HUES6 (cell line): ENCODE data around the gene INPP5D.

Experiments
- H3K27ac ChIP-seq: 2 replicates; pipeline ENCODE4 v1.7.0; 2013; ENCODE audit warnings: low read depth, mild to moderate bottlenecking, low read length, inconsistent platforms
- H3K27me3 ChIP-seq: 2 replicates; pipeline ENCODE4 v1.6.1; 2013; ENCODE audit warnings: low read length; ENCODE audit not compliant: control insufficient read depth, insufficient read depth
- H3K36me3 ChIP-seq: 2 replicates; pipeline ENCODE4 v1.6.1; 2013; ENCODE audit warnings: low read length; ENCODE audit not compliant: control insufficient read depth, insufficient read depth
- H3K4me1 ChIP-seq: 2 replicates; pipeline ENCODE4 v1.6.1; 2013; ENCODE audit warnings: low read length; ENCODE audit not compliant: control insufficient read depth, insufficient read depth
- H3K4me3 ChIP-seq: 2 replicates; pipeline ENCODE4 v1.5.1; 2013; ENCODE audit warnings: low read depth, low read length
- H3K9ac ChIP-seq: one replicate; pipeline ENCODE4 v1.6.1; 2013; ENCODE audit warnings: mild to moderate bottlenecking, low read length
- H3K9me3 ChIP-seq: 2 replicates; pipeline ENCODE4 v1.6.1; 2013; ENCODE audit warnings: low read depth, low read length; ENCODE audit not compliant: control insufficient read depth, insufficient read depth

INPP5D gene

DNA sequence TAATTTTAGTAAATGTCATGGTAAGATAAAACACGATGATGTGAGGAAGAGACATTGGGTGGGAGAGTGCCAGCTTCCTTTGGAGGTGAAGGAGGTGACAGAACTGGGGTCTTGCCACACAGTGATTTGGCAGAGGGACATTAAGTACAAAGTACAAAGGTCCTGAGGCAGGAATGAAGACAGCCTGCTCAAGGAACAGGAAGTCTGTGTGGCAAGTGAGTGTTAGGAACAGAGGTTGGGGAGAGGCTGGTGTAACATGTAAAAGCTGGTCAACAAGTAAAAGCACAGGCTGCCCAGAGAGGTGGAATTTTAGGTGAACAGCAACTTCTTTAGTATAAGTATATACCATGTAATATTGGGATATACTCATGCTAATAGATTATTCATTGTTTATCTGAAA, 73.1 kb downstream of the INPP5D start:
- no peaks in the 10 kb centered on the region for H3K27me3 ChIP-seq
- H3K4me3 ChIP-seq = no peak overlapping the region
- peaks cover 7% of the 10 kb centered on the region for H3K4me1 ChIP-seq
- H3K9me3 ChIP-seq = peaks cover 4% of the 10 kb centered on the region
- H3K9ac ChIP-seq = no peak overlapping the region
- no peak overlapping the region for H3K27ac ChIP-seq
- H3K36me3 ChIP-seq = no peaks in the 10 kb centered on the region

DNA sequence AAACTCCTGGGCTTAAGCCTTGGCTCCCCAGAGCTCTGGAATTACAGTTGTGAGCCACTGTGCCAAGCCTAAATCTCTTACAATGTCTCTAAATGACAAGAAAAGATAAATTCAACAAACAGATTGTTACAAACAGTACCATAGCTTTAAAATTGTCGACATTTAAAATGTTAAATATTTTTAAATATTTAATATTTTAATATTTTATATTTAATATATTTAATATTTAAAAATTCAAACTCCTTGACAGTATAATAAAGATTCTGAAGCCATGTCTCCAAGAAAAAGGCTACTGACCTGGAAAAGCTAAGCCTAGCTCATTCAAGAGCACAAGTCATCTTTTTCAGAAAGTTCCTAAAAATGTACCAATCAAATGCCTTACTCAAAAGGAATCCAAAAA, 75.3 kb downstream of the INPP5D start:
- no peak overlapping the region for H3K9ac ChIP-seq
- H3K4me1 ChIP-seq = peaks cover 24% of the 10 kb centered on the region
- no peaks in the 10 kb centered on the region for H3K27me3 ChIP-seq
- no peaks in the 10 kb centered on the region for H3K36me3 ChIP-seq
- no peak overlapping the region for H3K27ac ChIP-seq
- no peak overlapping the region for H3K4me3 ChIP-seq
- H3K9me3 ChIP-seq = peaks cover 4% of the 10 kb centered on the region

DNA sequence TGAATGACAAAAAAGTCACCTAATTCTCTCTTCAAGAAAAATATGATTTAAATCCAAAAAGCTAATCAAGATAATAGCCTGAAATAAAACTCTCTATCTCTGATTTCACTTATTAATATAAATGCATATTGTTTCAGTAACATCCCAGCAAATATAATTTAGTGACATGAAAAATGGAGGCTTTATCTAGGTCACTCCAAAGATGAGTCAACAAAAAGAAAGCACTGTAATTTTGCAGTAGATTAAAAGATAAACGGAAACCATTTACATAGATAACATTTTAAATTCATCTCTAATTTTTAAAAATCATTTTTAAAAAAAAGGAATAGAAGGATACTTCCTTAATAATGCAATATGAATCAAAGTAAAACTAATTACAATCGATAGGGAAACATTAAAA, 76.9 kb downstream of the INPP5D start:
- H3K27ac ChIP-seq = no peak overlapping the region
- H3K36me3 ChIP-seq = no peaks in the 10 kb centered on the region
- peaks cover 4% of the 10 kb centered on the region for H3K9me3 ChIP-seq
- no peak overlapping the region for H3K4me3 ChIP-seq
- H3K4me1 ChIP-seq = peaks cover 33% of the 10 kb centered on the region
- no peak overlapping the region for H3K9ac ChIP-seq
- H3K27me3 ChIP-seq = no peaks in the 10 kb centered on the region

DNA sequence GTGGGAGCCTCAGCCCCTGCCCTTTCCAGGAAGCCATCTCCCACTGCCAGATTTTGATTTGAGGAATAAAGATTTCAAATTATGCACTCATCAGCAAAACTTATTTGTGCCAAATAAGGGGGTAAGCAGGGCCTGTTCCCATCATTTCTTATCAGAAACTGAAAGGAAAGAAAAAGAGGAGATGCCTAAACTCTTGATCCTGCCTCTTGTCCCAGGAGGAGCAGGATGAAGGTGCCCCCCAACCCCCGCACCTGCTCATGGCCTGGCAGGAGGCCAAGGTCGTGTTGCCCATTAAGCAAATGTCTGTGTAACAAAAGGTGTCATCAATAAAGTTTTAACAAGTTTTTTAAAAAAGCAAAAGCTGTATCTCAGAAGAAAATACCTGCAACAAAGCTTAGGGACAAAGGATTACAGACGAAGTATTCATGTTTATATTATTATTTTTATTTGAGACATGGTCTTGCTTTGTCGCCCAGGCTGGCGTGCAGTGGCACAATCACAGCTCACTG, 80.0 kb downstream of the INPP5D start:
- no peaks in the 10 kb centered on the region; the same call in 1 of the 2 replicates for H3K36me3 ChIP-seq
- peak overlapping the region; percentile 70 for H3K9ac ChIP-seq

DNA sequence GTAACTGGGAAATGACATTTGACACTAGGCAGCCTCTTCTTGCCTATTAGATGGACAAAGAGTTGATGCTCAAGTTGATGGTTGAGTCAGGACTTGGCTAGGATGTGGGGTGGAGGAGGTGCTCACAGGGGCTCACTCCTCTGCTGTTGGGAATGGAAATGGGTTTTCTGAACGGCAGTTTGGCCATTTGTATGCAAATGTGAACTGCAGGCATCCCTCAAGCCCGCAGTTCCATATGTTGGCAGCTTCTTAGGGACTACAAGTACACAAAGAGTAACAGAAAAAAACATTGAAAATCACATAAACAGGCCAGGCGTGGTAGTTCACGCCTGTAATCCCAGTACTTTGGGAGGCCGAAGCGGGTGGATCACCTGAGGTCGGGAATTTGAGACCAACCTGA, 80.8 kb downstream of the INPP5D start:
- Histone ChIP-seq H3K9ac (no peak overlapping the region), H3K9me3 (peaks cover 6% of the 10 kb centered on the region), H3K36me3 (no peaks in the 10 kb centered on the region; the same call in 1 of the 2 replicates), H3K4me1 (peaks cover 43% of the 10 kb centered on the region), H3K27ac (peak overlapping the region; percentile 76; the same call in 1 of the 2 replicates), H3K27me3 (no peaks in the 10 kb centered on the region), H3K4me3 (peak overlapping the region; percentile 14; the same call in 1 of the 2 replicates)

More for the DNA sequence above, 80.0 kb downstream of the INPP5D start:
- peak overlapping the region; percentile 14 for H3K4me3 ChIP-seq
- peaks cover 10% of the 10 kb centered on the region for H3K9me3 ChIP-seq
- peak overlapping the region; percentile 76 for H3K27ac ChIP-seq
- H3K27me3 ChIP-seq = no peaks in the 10 kb centered on the region
- peaks cover 43% of the 10 kb centered on the region for H3K4me1 ChIP-seq

DNA sequence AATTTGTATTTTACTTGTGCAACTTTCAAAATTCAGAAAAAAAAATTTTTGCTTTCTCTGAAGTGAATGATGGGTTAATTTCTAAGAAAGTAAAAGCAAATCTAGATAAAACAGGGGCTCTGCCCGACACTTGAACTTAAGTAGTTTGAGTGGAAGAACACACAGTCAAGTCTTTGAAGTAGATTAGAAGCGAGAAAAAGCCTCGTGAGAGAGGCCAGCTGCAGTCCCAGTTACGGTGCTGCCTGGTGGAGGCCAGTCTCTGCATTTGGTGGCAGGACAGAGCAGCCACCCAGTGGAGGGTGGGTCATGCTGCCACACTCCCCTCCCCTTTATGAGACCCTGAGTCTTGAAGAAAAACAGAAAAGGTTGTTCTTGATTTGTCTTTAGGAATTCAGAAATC, 81.8 kb downstream of the INPP5D start:
- H3K4me1 ChIP-seq = peaks cover 43% of the 10 kb centered on the region
- no peak overlapping the region for H3K9ac ChIP-seq
- H3K27ac ChIP-seq = no peak overlapping the region
- no peaks in the 10 kb centered on the region for H3K27me3 ChIP-seq
- H3K4me3 ChIP-seq = no peak overlapping the region
- H3K9me3 ChIP-seq = peaks cover 6% of the 10 kb centered on the region; the same call in 1 of the 2 replicates
- H3K36me3 ChIP-seq = peaks cover 8% of the 10 kb centered on the region; the same call in 1 of the 2 replicates

DNA sequence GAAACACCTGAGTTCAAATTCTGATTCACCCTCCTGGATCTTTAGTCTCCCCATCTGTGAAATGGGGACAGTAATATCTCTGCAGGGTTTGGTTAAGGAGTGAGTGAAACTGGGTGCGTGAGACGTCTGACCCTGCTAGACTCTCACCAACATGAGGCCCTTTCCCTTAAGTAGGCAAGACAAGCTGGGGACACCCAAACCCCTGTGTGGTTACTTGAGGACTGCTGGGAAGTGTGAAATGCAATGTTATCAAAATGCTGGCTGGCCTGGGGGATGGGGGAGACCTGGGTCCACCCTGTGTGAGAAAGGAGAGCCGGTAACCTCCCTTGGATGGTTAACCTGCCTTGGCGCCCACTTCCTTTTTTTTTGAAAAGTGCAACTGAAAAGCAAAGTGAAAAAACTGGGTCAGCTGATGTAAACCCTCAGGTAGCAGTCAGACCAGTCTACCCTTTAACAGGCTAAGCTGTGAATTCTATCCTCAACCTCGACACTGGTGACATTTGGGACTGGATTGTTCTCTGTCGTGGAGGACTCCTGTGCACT, 82.3 kb downstream of the INPP5D start:
- peaks cover 6% of the 10 kb centered on the region; the same call in 1 of the 2 replicates for H3K9me3 ChIP-seq
- H3K4me1 ChIP-seq = peaks cover 43% of the 10 kb centered on the region
- H3K27me3 ChIP-seq = no peaks in the 10 kb centered on the region
- no peak overlapping the region for H3K27ac ChIP-seq
- no peak overlapping the region for H3K9ac ChIP-seq
- no peak overlapping the region for H3K4me3 ChIP-seq
- peaks cover 13% of the 10 kb centered on the region for H3K36me3 ChIP-seq

DNA sequence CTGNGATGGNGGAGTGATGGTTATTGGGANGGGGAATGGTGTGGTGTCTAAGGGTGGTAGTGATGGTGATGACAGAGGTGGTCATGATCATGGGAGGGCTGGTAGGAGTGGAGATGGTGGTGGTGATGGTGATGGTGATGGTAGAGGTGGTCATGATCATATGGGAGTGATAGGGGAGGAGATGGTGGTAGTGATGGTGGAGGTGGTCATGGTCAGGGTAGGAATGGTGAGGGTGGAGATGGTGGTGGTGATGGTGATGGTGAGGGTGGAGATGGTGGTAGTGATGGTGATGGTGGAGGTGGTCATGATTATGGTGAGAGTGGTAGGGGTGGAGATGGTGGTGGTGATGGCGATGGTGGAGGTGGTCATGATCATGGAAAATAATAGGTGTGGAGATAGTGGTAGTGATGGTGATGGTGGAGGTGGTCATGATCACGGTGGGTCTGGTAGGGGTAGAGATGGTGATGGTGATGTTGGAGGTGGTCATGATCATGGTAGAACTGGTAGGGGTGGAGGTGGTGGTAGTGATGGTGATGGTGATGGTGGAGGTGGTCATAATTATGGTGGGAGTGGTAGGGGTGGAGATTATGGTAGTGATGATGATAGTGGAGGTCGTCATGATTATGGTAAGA, 83.7 kb downstream of the INPP5D start:
- Histone ChIP-seq H3K9me3 (peaks cover 6% of the 10 kb centered on the region; the same call in 1 of the 2 replicates), H3K4me3 (no peak overlapping the region), H3K27me3 (no peaks in the 10 kb centered on the region), H3K27ac (no peak overlapping the region), H3K36me3 (peaks cover 17% of the 10 kb centered on the region), H3K4me1 (peaks cover 38% of the 10 kb centered on the region), H3K9ac (no peak overlapping the region)

DNA sequence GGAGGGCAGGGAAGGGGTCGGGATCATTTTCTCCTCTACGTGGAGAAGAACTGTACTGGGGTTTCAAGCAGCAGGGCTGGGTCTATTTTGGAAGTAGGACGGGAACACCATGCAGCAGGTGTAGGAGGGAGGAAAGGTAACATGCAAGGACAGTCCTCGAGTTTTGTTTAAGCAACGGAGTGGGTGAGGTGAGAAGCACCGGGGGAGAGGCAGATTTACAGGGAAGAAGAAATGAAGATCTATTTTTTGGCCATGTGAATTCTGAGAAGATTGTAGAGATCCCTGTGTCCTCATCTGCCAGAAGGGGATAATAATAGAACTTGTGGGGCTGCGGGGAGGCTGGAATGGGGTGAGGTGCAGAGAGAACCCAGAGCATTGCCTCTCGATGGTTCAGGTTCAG, 85.6 kb downstream of the INPP5D start:
- Histone ChIP-seq H3K9me3 (peaks cover 6% of the 10 kb centered on the region; the same call in 1 of the 2 replicates), H3K36me3 (peaks cover 22% of the 10 kb centered on the region), H3K9ac (no peak overlapping the region), H3K4me1 (peaks cover 20% of the 10 kb centered on the region), H3K4me3 (no peak overlapping the region), H3K27me3 (no peaks in the 10 kb centered on the region), H3K27ac (no peak overlapping the region)

DNA sequence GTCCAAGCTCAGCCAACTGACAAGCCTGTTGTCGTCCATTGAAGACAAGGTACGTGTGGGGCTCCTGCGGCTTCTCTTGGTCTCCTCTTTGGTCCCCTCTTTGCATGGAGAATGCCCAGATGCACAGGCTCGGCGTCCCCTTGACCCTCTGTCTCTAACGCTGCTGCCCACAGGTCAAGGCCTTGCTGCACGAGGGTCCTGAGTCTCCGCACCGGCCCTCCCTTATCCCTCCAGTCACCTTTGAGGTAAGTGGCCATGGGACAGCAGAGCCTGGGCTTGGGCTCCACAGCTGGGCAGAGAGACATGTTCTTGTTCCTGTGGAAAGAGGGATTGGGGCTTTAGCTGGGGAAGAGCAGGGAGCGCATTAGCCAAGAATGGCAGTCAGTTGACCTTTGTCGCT, 86.1 kb downstream of the INPP5D start:
- no peak overlapping the region for H3K4me3 ChIP-seq
- H3K9ac ChIP-seq = no peak overlapping the region
- peaks cover 22% of the 10 kb centered on the region for H3K36me3 ChIP-seq
- H3K9me3 ChIP-seq = peaks cover 6% of the 10 kb centered on the region; the same call in 1 of the 2 replicates
- no peaks in the 10 kb centered on the region for H3K27me3 ChIP-seq
- no peak overlapping the region for H3K27ac ChIP-seq
- peaks cover 16% of the 10 kb centered on the region for H3K4me1 ChIP-seq

DNA sequence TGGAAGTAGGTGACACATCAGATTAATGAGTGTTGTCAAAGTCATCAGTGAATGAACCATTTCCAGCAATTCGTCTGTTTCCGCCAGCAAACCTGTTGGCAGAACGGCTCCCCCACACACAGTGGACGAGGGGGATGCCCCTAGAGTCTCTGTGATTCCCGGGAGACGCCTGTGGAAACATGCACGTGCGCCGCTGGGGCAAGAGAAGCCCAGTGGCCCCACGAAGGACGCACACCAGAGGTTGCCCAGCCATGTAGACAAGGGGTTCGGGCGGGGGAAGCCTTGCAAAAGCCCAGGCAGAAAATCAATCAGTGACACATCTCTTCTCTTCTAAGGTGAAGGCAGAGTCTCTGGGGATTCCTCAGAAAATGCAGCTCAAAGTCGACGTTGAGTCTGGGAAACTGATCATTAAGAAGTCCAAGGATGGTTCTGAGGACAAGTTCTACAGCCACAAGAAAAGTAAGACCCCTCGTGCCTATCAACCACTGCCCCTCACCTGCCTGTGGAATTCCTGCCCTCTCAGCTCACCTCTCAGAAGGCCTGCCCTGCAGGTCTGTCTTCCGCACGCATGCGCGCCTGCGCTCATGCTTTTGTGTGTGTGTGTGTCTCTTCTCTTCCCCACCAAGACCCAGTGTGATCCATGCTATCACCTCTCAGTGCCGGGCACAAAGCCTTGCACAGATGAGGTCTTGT, 87.1 kb downstream of the INPP5D start:
- Histone ChIP-seq H3K27ac (no peak overlapping the region), H3K27me3 (no peaks in the 10 kb centered on the region), H3K36me3 (peaks cover 22% of the 10 kb centered on the region), H3K4me1 (peaks cover 7% of the 10 kb centered on the region), H3K9ac (no peak overlapping the region), H3K4me3 (no peak overlapping the region), H3K9me3 (peaks cover 6% of the 10 kb centered on the region; the same call in 1 of the 2 replicates)
